HL-60 (cell line): ENCODE results near the gene PNPLA7.

Source experiments
- DNase-seq, 2 experiments: peaks; one replicate each; pipeline ENCODE4 v3.0.0-alpha.2; 2010 to 2020; ENCODE audit warnings: low read depth in 1 of 2, low spot score in 1 of 2
- H3K27ac ChIP-seq: fragments of 250-450 bp; sonication (Bioruptor Pico); replicated peaks from 2 replicates; pipeline ENCODE4 v1.5.1; 2020; ENCODE audit warnings: mild to moderate bottlenecking, moderate library complexity
- H3K27me3 ChIP-seq: fragments of 250-450 bp; sonication (Bioruptor Pico); 2 replicates; pipeline ENCODE4 v1.5.1; 2021; ENCODE audit warnings: mild to moderate bottlenecking, moderate library complexity; ENCODE audit not compliant: insufficient read depth, poor library complexity, severe bottlenecking
- H3K4me3 ChIP-seq: replicated peaks from 2 replicates; pipeline ENCODE4 v1.5.1; 2011; ENCODE audit warnings: mild to moderate bottlenecking, control low read depth, low read length; ENCODE audit not compliant: insufficient read depth
- GABPA ChIP-seq: IDR thresholded peaks from 2 replicates; pipeline ENCODE4 v1.6.1; 2012; ENCODE audit warnings: low read depth
- POLR2AphosphoS5 ChIP-seq: IDR thresholded peaks from 2 replicates; pipeline ENCODE4 v1.6.1; 2012; ENCODE audit warnings: low read depth
- SPI1 ChIP-seq: IDR thresholded peaks from 2 replicates; pipeline ENCODE4 v1.6.1; 2012; ENCODE audit warnings: low read depth, mild to moderate bottlenecking, borderline replicate concordance
- TF ChIP-seq, protein P1 (sequence below): IDR thresholded peaks from 2 replicates; pipeline ENCODE4 v1.6.1; 2012; ENCODE audit warnings: low read depth; ENCODE audit not compliant: insufficient replicate concordance
- TF ChIP-seq, protein P2 (sequence below): IDR thresholded peaks from one replicate; pipeline ENCODE4 v1.5.1; 2011; ENCODE audit warnings: low read length, control low read depth, inconsistent platforms; ENCODE audit not compliant: insufficient read depth

PNPLA7 gene

DNA sequence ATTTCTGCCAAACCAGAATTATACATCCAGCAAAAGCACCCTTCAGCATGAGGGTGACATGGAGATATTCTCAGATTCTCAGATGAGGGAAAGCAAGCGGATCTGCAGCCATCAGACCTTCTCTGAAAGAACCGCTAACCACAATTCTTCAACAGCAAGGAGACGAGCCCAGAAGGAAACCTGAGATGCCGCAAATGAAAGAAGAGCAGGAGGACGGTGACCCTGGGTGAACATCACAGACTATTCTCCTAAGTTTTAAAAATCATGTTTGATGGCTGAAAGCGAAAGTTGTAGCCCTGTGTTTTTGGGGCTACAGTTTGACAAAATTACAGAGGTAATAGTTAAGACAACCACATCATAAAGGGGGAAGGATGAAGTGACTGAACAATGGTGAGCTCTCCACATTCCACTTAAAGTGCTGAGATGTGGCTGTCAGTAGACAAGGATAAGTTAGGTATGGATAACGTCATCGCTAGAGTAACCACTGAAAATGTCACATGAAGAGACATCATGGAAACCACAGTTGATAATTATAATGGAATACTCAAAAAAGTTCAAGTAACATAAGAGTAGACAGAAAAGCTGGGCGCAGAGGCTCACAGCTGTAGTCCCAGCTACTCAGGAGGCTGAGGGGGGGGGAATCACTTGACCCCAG is 59.5 kb downstream of the PNPLA7 start:
- no peaks in the 10 kb centered on the region for H3K27me3 ChIP-seq
- TF ChIP-seq POLR2AphosphoS5, result no peak
- TF ChIP-seq, protein P1, sequence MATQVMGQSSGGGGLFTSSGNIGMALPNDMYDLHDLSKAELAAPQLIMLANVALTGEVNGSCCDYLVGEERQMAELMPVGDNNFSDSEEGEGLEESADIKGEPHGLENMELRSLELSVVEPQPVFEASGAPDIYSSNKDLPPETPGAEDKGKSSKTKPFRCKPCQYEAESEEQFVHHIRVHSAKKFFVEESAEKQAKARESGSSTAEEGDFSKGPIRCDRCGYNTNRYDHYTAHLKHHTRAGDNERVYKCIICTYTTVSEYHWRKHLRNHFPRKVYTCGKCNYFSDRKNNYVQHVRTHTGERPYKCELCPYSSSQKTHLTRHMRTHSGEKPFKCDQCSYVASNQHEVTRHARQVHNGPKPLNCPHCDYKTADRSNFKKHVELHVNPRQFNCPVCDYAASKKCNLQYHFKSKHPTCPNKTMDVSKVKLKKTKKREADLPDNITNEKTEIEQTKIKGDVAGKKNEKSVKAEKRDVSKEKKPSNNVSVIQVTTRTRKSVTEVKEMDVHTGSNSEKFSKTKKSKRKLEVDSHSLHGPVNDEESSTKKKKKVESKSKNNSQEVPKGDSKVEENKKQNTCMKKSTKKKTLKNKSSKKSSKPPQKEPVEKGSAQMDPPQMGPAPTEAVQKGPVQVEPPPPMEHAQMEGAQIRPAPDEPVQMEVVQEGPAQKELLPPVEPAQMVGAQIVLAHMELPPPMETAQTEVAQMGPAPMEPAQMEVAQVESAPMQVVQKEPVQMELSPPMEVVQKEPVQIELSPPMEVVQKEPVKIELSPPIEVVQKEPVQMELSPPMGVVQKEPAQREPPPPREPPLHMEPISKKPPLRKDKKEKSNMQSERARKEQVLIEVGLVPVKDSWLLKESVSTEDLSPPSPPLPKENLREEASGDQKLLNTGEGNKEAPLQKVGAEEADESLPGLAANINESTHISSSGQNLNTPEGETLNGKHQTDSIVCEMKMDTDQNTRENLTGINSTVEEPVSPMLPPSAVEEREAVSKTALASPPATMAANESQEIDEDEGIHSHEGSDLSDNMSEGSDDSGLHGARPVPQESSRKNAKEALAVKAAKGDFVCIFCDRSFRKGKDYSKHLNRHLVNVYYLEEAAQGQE, result no peak
- no peak overlapping the region for H3K27ac ChIP-seq
- H3K4me3 ChIP-seq, result no peak overlapping the region
- no peak for DNase-seq

DNA sequence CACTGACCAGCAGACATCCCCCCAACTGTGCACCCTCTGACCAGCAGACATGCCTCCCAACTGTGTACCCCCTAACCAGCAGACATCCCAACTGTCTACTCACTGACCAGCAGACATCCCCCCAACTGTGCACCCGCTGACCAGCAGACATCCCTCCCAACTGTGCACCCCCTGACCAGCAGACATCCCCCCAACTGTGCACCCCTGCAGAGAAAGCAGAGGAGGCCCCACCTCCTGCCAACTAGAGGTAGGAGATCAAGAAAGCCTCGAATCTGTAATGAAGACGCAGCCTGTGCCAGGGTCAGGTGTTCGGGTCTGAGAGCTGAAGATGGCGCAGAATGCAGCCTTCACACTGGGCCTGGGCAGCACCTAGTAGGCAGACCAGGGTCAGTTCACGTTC is 61.3 kb downstream of the PNPLA7 start:
- DNase-seq, result no peak
- Histone ChIP-seq H3K4me3 (no peak overlapping the region), H3K27me3 (no peaks in the 10 kb centered on the region), H3K27ac (no peak overlapping the region)
- TF ChIP-seq, protein P1, result no peak
- TF ChIP-seq POLR2AphosphoS5 (no peak), GABPA (no peak), SPI1 (no peak)
- TF ChIP-seq, protein P2, sequence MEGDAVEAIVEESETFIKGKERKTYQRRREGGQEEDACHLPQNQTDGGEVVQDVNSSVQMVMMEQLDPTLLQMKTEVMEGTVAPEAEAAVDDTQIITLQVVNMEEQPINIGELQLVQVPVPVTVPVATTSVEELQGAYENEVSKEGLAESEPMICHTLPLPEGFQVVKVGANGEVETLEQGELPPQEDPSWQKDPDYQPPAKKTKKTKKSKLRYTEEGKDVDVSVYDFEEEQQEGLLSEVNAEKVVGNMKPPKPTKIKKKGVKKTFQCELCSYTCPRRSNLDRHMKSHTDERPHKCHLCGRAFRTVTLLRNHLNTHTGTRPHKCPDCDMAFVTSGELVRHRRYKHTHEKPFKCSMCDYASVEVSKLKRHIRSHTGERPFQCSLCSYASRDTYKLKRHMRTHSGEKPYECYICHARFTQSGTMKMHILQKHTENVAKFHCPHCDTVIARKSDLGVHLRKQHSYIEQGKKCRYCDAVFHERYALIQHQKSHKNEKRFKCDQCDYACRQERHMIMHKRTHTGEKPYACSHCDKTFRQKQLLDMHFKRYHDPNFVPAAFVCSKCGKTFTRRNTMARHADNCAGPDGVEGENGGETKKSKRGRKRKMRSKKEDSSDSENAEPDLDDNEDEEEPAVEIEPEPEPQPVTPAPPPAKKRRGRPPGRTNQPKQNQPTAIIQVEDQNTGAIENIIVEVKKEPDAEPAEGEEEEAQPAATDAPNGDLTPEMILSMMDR, result no peak

DNA sequence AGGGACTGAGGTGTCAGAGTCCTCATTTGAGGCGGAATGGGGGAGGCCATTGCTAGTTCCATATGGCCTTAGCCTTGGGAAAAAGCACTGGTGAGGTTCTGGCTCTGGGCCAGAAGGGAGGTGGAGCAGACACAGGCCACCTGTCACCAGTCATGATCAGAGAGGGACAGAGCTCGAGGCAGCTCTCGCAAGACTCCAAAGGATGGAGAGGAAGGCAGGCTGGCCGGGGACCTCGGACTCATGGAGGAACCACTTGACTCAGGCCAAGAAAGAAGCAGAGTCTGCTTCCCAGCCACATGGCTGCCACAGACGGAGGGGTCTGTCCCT is 61.9 kb downstream of the PNPLA7 start:
- DNase-seq, result no peak
- H3K27me3 ChIP-seq, result no peaks in the 10 kb centered on the region
- TF ChIP-seq, protein P1, result no peak
- TF ChIP-seq, protein P2, result no peak
- no peak for TF ChIP-seq POLR2AphosphoS5
- TF ChIP-seq SPI1, result no peak
- TF ChIP-seq GABPA, result no peak
- no peak overlapping the region for H3K4me3 ChIP-seq
- no peak overlapping the region for H3K27ac ChIP-seq
